Spleen (tissue), 7 donors: ENCODE data around the gene NRXN2.

Experiments
- CTCF ChIP-seq, 11 experiments: fragments of 200-600 bp in 7 of 11; fragments of 450-650 bp in 4 of 11; sonication (generic) in 4 of 11; IDR thresholded peaks in 8 of 11; conservative IDR thresholded peaks in 3 of 11; 1 replicate in 7 of 11; 2 replicates in 4 of 11; pipeline versions ENCODE4 v1.4.0 to v1.8.0; 2016 to 2021; ENCODE audit warnings: antibody characterized with exemption in 11 of 11, inconsistent platforms in 4 of 11, mild to moderate bottlenecking in 1 of 11
- POLR2A ChIP-seq, 3 donors: fragments of 450-650 bp; IDR thresholded peaks; one replicate each; pipeline ENCODE4 v1.5.1; 2017; ENCODE audit warnings: antibody characterized with exemption in 3 of 3, mild to moderate bottlenecking in 1 of 3
- donor health status: DM: no; HTN: no; CAD: no; lungs with moderate emphysema.
- donor health status: DM: no; HTN: no; CAD: no.
- donor health status: DM: no; HTN: no; CAD: no.

GRCh38 chr11:64638018-64638665 is 84.9 kb downstream of the NRXN2 start:
- TF ChIP-seq CTCF (IDR thresholded peaks at IDR 0.05 in 8 of 11, conservative IDR thresholded peaks at IDR 0.05 in 3 of 11) (no peak), POLR2A (IDR thresholded peaks at IDR 0.05) (no peak)
